HFFc6 (cell line): ENCODE data around the gene PTCHD1. TPM values are rescaled to one million over a fixed set of nuclear protein-coding genes. Genes with fewer than 3 reads are reported as not detected.

Experiments
- DNase-seq: peaks from one replicate; pipeline ENCODE4 v3.0.0-alpha.2; 2018
- H3K27ac Mint-ChIP-seq: 2 replicates; pipeline ENCODE4 v1.8.0; 2020; ENCODE audit warnings: mild to moderate bottlenecking, mixed read lengths
- H3K27me3 Mint-ChIP-seq: 2 replicates; pipeline ENCODE4 v1.8.0; 2021; ENCODE audit warnings: mild to moderate bottlenecking, moderate library complexity, mixed read lengths; ENCODE audit not compliant: insufficient read depth
- H3K36me3 Mint-ChIP-seq: 2 replicates; pipeline ENCODE4 v1.8.0; 2021; ENCODE audit warnings: low read depth, mixed read lengths
- H3K4me1 Mint-ChIP-seq: 2 replicates; pipeline ENCODE4 v1.8.0; 2020; ENCODE audit warnings: low read depth, mixed read lengths
- H3K4me3 Mint-ChIP-seq: 2 replicates; pipeline ENCODE4 v1.8.0; 2020; ENCODE audit warnings: mild to moderate bottlenecking, moderate library complexity, mixed read lengths
- H3K9me3 Mint-ChIP-seq: 2 replicates; pipeline ENCODE4 v1.8.0; 2020; ENCODE audit warnings: mild to moderate bottlenecking, mixed read lengths
- total RNA-seq, 6 experiments: library from RNA; stranded (reverse); fragmentation: NEBNext Ultra II Directional; extraction: Animal tissue kit (Norgen Biotek cat#: 25700); gene quantifications; 2 replicates in 1 of 6; 3 replicates in 5 of 6; pipeline ENCODE4 v1.2.3, GENCODE V29; 2021
- TF ChIP-seq, protein P1 (sequence below): fragments of 200-600 bp; sonication (generic); IDR thresholded peaks from 2 replicates; pipeline ENCODE4 v1.5.0; 2021; ENCODE audit warnings: antibody characterized with exemption, mild to moderate bottlenecking

PTCHD1 gene
- total RNA-seq, 6 experiments from 2014 or later, result not detected

GRCh38 chrX:23331701-23332100 is 2.9 kb upstream of the PTCHD1 start:
- Mint-ChIP-seq H3K27me3 (peaks cover 14% of the 10 kb centered on the region), H3K4me3 (no peak overlapping the region), H3K36me3 (no peaks in the 10 kb centered on the region), H3K4me1 (no peaks in the 10 kb centered on the region; the same call in 1 of the 2 replicates), H3K9me3 (no peaks in the 10 kb centered on the region), H3K27ac (no peak overlapping the region)
- no peak for DNase-seq
- TF ChIP-seq, protein P1, sequence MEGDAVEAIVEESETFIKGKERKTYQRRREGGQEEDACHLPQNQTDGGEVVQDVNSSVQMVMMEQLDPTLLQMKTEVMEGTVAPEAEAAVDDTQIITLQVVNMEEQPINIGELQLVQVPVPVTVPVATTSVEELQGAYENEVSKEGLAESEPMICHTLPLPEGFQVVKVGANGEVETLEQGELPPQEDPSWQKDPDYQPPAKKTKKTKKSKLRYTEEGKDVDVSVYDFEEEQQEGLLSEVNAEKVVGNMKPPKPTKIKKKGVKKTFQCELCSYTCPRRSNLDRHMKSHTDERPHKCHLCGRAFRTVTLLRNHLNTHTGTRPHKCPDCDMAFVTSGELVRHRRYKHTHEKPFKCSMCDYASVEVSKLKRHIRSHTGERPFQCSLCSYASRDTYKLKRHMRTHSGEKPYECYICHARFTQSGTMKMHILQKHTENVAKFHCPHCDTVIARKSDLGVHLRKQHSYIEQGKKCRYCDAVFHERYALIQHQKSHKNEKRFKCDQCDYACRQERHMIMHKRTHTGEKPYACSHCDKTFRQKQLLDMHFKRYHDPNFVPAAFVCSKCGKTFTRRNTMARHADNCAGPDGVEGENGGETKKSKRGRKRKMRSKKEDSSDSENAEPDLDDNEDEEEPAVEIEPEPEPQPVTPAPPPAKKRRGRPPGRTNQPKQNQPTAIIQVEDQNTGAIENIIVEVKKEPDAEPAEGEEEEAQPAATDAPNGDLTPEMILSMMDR, result no peak

DNA sequence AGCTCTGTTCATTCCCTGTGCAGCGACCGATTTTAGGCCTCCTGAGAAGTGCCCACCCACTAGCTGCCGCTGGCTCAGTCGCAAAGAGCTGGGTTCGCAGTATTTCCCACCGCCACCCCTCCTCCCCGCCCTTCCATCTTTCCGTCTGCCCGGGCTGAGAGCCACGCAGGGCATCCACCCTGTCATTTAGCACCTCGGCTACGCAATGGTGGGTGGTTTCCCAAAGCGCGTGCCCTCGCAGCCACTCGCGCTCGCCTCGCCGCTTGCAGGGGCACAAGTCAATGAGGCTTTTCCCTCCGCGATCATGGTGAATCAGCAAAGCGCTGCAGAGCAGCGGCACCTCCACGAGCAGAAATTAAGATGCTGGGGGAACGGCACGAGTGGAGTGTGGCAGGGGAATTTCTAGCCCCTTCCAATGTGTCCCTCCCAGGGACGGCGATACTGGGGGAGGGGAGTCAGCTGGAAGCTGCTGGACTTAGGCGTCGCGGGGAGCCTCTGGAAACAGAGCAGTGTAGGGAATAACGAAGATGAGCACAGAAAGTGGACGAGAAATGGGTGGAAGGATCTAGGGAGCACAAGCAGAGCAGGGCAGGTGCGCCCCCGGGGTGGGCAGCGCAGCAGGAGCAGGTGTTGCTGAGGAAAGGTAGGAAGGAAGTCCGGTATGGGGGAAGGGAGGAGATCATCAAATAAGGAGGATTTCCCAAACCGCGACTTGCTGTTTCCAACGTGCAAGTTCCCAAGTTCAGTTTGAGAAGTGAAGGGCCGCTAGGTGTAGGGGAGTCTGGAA is 2.4 kb upstream of the PTCHD1 start:
- H3K4me1 Mint-ChIP-seq, result no peaks in the 10 kb centered on the region; the same call in 1 of the 2 replicates
- TF ChIP-seq, protein P1, result no peak
- H3K4me3 Mint-ChIP-seq, result peak overlapping the region; percentile 17; the same call in 1 of the 2 replicates
- H3K27ac Mint-ChIP-seq, result no peak overlapping the region
- no peaks in the 10 kb centered on the region for H3K36me3 Mint-ChIP-seq
- no peak for DNase-seq
- H3K27me3 Mint-ChIP-seq, result peaks cover 14% of the 10 kb centered on the region
- H3K9me3 Mint-ChIP-seq, result no peaks in the 10 kb centered on the region

- no peak for DNase-seq
These were observed 1.5 kb upstream of the PTCHD1 start for GRCh38 chrX:23332888-23333821.

DNA sequence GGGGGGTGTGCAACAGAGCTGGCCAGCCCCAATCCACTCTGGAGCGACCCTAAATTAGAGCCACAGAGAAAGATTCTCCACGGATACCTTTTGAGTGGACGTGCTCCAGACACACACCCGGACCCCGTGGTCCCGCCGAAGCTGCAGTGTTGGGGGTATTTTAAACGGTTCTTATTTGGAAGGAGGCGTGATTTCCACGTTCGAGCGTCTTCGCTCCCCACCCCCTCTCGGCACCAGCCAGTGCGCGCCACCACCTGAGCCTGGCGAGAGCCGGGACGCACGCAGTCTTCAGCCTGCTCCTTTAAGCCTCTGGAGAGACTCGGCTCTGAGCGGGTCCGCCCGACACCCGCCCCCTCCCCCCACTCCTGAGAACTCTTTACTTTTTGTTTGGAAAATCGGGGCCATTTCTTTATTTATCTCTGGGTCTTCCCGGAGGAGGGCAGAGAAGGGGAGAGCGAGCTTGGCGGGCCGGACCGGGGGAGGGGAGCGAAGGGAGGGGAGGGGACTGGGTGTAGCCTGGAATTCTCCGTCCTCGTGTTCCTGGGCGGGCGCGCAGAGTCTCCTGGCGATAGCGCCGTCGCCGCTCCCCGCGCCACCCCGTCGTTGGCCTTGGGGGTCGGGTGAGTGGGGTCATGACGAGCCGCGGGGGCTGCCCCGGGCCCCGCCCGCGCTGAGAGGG is 668 bp upstream of the PTCHD1 start:
- Mint-ChIP-seq H3K27ac (no peak overlapping the region), H3K4me3 (no peak overlapping the region), H3K4me1 (no peaks in the 10 kb centered on the region; the same call in 1 of the 2 replicates), H3K9me3 (no peaks in the 10 kb centered on the region), H3K27me3 (peaks cover 14% of the 10 kb centered on the region), H3K36me3 (no peaks in the 10 kb centered on the region)
- no peak for DNase-seq
- TF ChIP-seq, protein P1, result no peak

More at GRCh38 chrX:23332888-23333821, 1.5 kb upstream of the PTCHD1 start:
- TF ChIP-seq, protein P1, result no peak
- H3K4me3 Mint-ChIP-seq, result no peak overlapping the region
- H3K36me3 Mint-ChIP-seq, result no peaks in the 10 kb centered on the region
- H3K4me1 Mint-ChIP-seq, result no peaks in the 10 kb centered on the region; the same call in 1 of the 2 replicates
- no peak overlapping the region for H3K27ac Mint-ChIP-seq
- no peaks in the 10 kb centered on the region for H3K9me3 Mint-ChIP-seq
- H3K27me3 Mint-ChIP-seq, result peaks cover 14% of the 10 kb centered on the region

GRCh38 chrX:23334521-23334847 is 165 bp upstream of the PTCHD1 start:
- TF ChIP-seq, protein P1, result no peak
- H3K27me3 Mint-ChIP-seq, result peaks cover 14% of the 10 kb centered on the region
- DNase-seq, result no peak
- H3K9me3 Mint-ChIP-seq, result no peaks in the 10 kb centered on the region
- H3K36me3 Mint-ChIP-seq, result no peaks in the 10 kb centered on the region
- H3K4me1 Mint-ChIP-seq, result no peaks in the 10 kb centered on the region; the same call in 1 of the 2 replicates
- H3K27ac Mint-ChIP-seq, result no peak overlapping the region
- no peak overlapping the region for H3K4me3 Mint-ChIP-seq
